Measurements from ENCODE around the gene RPP40.

Gene RPP40

DNA sequence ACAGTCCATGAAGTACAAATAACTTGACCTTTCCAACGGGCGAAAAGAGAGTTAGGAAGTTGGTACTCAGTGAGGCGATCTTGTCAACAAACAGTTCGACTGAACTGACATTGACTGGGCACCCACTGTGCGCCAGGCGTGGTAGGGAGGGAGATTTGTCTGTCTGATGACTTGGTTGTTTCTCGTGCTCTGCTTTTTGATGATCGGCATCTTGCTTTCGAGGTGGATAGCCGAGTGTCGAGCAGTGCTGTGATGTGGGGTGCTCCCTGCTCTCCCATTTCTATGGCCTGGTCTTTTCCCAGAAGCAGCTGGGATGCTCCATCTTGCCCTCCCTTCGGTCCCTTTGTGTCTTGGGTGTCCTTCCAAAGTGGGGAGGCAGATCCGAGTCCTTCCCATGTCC, 30.4 kb downstream of the RPP40 start:
- TF ChIP-seq, protein P1, sequence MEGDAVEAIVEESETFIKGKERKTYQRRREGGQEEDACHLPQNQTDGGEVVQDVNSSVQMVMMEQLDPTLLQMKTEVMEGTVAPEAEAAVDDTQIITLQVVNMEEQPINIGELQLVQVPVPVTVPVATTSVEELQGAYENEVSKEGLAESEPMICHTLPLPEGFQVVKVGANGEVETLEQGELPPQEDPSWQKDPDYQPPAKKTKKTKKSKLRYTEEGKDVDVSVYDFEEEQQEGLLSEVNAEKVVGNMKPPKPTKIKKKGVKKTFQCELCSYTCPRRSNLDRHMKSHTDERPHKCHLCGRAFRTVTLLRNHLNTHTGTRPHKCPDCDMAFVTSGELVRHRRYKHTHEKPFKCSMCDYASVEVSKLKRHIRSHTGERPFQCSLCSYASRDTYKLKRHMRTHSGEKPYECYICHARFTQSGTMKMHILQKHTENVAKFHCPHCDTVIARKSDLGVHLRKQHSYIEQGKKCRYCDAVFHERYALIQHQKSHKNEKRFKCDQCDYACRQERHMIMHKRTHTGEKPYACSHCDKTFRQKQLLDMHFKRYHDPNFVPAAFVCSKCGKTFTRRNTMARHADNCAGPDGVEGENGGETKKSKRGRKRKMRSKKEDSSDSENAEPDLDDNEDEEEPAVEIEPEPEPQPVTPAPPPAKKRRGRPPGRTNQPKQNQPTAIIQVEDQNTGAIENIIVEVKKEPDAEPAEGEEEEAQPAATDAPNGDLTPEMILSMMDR (IDR thresholded peaks at IDR 0.05; ENCODE audit: low read depth, low read length), result no peak
- in situ Hi-C loops (cut with HindIII; ENCODE audit: low sequenced_read_pairs), result no loop called here
- H3K4me3 ChIP-seq (ENCODE audit: low read depth, low read length), result no peak overlapping the region
- no peak for DNase-seq (ENCODE audit: low read depth, low spot score)

DNA sequence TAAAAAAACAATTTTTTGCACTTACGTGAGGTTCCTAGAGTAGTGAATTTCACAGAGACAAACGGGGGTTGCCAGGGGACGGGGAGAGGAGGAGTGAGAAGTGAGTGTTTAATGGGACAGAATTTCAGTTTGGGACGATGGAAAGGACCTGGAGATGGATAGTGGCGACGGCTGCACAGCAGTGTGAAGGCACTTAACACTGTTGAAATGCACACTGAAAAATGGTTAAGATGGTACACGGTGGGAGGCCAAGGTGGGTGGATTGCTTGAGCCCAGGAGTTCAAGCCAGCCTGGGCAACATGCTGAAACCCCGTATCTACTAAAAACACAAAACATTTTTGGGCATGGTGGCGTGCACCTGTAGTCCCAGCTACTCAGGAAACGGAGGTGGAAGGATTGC, 31.4 kb downstream of the RPP40 start:
- H3K4me3 ChIP-seq (ENCODE audit: low read depth, low read length), result no peak overlapping the region
- in situ Hi-C loops (cut with HindIII; ENCODE audit: low sequenced_read_pairs), result no loop called here
- DNase-seq (ENCODE audit: low read depth, low spot score), result no peak
- TF ChIP-seq, protein P1 (IDR thresholded peaks at IDR 0.05; ENCODE audit: low read depth, low read length), result no peak

DNA sequence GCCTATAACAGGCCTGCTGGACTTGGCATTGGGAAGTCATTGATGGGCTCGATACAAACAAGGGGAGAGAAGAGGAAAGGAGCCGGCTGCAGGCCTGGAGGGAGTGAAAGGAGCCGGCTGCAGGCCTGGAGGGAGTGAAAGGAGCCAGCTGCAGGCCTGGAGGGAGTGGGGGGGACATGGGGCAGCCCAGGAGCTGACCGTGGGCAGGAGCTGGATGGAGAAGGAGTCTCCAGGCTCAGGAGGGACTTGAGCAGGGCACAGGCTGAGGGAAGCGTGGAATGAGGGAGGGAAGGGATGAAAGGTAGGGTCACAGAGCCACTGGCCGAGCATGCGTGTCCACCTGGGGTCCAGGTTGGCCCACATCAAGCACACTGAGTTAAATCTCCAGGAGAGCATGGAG, 32.0 kb downstream of the RPP40 start:
- TF ChIP-seq, protein P1 (IDR thresholded peaks at IDR 0.05; ENCODE audit: low read depth, low read length), result no peak
- no peak for DNase-seq (ENCODE audit: low read depth, low spot score)
- in situ Hi-C loops (cut with HindIII; ENCODE audit: low sequenced_read_pairs), result no loop called here

DNA sequence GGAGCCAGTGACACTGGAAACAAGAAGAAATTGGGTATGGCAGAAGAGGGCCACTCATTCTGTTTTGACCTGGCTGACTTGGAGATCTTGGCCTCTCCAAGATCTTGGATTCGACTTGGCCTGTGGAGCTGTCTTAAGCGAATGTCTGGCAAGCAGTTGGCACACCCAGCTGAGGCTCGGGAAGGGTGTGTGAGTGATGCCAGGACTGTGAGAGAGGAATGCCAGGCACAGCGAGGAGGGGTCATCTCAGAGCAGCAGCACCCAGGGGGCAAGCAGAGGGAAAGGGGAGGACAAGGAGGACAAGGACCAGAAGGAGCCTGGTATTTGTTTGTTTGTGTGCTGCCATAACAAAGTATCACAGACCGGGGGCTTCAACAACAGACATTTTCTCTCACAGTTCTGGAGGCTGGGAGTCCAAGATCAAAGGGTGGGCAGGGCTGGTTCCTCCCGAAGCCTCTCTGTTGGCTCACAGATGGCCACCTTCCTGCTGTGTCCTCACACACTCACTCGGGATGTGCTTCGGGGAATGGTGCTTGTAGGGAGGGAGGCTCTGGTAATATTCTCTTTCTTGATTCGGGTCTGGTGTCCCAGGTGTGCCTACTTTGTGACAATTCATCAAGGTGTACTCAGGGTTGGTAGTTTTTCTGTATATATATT, 33.0 kb downstream of the RPP40 start:
- H3K4me3 ChIP-seq (ENCODE audit: low read depth, low read length), result no peak overlapping the region
- in situ Hi-C loops (cut with HindIII; ENCODE audit: low sequenced_read_pairs), result no loop called here
- TF ChIP-seq, protein P1 (IDR thresholded peaks at IDR 0.05; ENCODE audit: low read depth, low read length), result no peak
- no peak for DNase-seq (ENCODE audit: low read depth, low spot score)

More for the DNA sequence above, 32.0 kb downstream of the RPP40 start:
- no peak overlapping the region for H3K4me3 ChIP-seq (ENCODE audit: low read depth, low read length)

DNA sequence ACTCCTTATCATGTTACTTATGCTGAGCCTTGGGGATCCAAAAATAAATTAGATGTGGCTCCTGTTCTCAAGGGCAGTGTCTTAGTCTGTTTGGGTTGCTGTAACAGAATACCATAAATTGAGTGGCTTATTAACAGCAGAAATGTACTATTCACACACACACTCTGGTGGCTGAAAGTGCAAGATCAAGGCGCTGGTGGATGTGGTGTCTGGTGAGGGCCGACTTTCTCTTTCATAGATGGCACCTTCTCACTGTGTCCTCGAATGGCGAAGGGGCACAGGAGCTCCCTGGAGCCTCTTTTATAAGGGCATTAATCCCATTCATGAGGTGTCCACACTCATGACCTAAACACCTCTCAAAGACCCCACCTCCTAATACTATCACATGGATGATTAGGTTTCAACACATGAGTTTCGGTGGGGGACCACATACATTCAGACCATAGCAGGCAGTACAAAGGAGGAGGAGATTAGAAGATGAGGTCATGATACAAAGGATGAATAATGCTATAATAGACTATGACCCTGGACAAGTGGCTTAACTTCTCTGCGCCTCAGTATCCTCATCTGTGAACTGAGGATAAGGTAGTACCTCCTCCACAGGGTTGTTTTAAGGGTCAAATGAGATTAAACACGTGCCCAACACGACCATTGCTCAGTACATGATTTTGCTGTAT, 34.1 kb downstream of the RPP40 start:
- DNase-seq (ENCODE audit: low read depth, low spot score), result no peak
- TF ChIP-seq, protein P1 (IDR thresholded peaks at IDR 0.05; ENCODE audit: low read depth, low read length), result no peak
- in situ Hi-C loops (cut with HindIII; ENCODE audit: low sequenced_read_pairs), result no loop called here
- H3K4me3 ChIP-seq (ENCODE audit: low read depth, low read length), result no peak overlapping the region

DNA sequence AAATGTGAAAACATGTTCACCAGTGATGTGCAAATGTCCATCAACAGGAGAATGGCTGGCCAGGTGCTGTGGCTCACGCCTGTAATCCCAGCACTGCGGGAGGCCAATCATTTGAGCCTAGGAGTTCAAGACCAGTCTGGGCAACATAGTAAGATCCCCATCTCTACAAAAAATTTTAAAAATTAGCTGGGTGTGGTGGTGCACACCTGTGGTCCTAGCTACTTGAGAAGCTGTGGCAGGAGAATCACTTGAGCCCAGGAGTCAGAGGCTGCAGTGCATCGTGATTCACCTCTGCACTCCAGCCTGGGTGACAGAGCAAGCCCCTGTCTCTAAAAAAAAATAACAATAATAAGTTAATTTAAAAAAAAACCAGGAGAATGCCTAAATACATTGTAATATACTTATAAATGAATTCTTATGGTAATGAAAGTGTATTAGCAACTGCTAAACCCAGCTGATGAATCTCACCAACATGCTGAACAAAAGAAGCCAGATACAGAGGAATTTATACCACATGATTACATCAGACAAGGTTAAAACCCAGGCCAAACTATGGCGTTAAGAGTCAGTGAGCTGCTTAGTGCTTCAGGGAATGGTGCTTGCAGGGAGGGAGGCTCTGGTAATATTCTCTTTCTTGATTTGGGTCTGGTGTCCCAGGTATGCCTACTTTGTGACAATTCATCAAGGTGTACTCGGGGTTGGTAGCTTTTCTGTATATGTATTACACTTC, 36.4 kb downstream of the RPP40 start:
- TF ChIP-seq, protein P1 (IDR thresholded peaks at IDR 0.05; ENCODE audit: low read depth, low read length), result no peak
- DNase-seq (ENCODE audit: low read depth, low spot score), result no peak
- in situ Hi-C loops (cut with HindIII; ENCODE audit: low sequenced_read_pairs), result no loop called here
- H3K4me3 ChIP-seq (ENCODE audit: low read depth, low read length), result no peak overlapping the region

Data from astrocyte of the spinal cord (primary cell).